Thymus (tissue), 2 donors: Measurements from ENCODE around the gene PSAP. TPM values are rescaled to one million over a fixed set of nuclear protein-coding genes. Genes with fewer than 3 reads are reported as not detected.

Source experiments
- polyA plus RNA-seq: library from polyadenylated mRNA; stranded (reverse); fragments of 200-250 nt; gene quantifications from one replicate; pipeline ENCODE4 v1.2.3, GENCODE V29; 2013
- total RNA-seq: library from RNA; stranded (reverse); fragments of 120-200 nt; gene quantifications from one replicate; pipeline ENCODE4 v1.2.4, GENCODE V29; 2013
- donor health status: healthy.

PSAP gene
- total and polyA plus RNA-seq, 2 donors: 579 to 613 TPM

Other genes starting within 250 kb of the PSAP start
- 0.42 TPM for gene C10orf105, start 131.5 kb downstream of the PSAP start, total RNA-seq
- 0.68 TPM for gene C10orf105, start 131.5 kb downstream of the PSAP start, polyA plus RNA-seq
- gene VSIR, start 77.7 kb downstream of the PSAP start, total RNA-seq: 25.2 TPM
- 51.8 TPM for gene VSIR, start 77.7 kb downstream of the PSAP start, polyA plus RNA-seq
- gene CHST3, start 113.1 kb upstream of the PSAP start, total RNA-seq: 5.9 TPM
- 2.5 TPM for gene CHST3, start 113.1 kb upstream of the PSAP start, polyA plus RNA-seq
- 91.6 TPM for gene SPOCK2, start 237.3 kb upstream of the PSAP start, total RNA-seq
- 163 TPM for gene SPOCK2, start 237.3 kb upstream of the PSAP start, polyA plus RNA-seq